Colon (tissue), 2 donors: ENCODE measurements around the gene MAMLD1.

Experiments
- FAIRE-seq: peaks from 2 replicates; lab custom pipeline; 2012; peaks lifted over from hg19 to GRCh38; lab: Jason Lieb, UNC
- donor health status: control.
- donor health status: control.

The MAMLD1 gene

DNA sequence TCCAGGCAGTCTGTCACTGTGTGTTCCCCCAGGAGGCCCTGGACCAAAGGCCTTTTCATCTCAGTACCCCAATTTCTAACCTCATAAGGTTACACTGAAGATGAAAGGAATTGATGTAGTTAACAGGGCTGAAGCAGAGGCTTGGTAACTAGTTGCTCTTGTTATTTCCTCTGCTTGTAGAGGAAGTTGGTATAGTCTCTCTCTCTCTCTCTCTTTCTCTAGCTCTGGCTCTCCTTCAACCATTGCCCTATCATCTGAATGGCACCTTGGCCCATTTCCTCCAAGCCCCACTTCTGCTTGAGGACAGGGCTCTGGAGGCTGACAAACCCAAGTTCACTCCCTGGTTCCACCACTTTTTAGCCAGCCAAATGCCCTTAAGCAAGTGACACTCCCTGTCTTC, 96.1 kb downstream of the MAMLD1 start:
- FAIRE-seq: no peak

DNA sequence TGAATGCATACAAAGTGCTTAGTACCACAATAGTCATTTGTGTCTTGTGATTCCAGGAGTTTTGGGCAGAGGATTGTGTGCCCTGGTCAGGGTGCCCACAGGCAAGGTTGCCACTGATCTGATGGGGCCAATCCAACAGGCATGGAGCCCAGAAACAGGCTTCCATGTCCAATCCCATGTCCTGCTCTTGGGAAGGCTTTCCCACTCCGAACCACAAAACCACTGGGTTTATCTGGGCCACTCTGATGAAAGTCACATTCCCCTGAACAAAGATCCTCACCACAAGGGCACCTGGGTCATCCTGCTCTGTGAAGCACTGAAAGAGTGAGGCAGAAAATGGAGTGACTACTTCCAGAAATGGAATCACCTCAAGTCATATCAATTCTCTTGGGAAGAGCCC, 96.9 kb downstream of the MAMLD1 start:
- no peak for FAIRE-seq

DNA sequence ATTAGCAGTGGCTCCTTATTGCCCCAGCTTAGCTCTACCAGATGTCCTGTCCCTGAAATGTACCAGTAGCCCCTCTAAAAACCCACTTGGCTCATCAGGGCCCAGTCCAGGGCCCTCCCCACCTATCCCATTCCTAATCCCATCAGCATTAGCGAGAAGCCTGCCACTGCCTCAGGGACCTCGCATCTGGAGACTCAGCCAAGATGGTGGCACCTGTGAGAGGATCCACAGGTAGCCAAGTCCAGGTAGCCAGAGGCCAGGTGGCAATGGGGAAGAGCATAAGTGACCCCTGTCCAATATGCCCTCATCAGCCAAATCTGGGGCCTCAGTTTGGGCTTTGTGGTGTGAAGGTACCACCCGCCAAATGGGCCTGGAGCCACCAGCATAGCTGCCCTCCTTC, 97.7 kb downstream of the MAMLD1 start:
- FAIRE-seq: no peak

DNA sequence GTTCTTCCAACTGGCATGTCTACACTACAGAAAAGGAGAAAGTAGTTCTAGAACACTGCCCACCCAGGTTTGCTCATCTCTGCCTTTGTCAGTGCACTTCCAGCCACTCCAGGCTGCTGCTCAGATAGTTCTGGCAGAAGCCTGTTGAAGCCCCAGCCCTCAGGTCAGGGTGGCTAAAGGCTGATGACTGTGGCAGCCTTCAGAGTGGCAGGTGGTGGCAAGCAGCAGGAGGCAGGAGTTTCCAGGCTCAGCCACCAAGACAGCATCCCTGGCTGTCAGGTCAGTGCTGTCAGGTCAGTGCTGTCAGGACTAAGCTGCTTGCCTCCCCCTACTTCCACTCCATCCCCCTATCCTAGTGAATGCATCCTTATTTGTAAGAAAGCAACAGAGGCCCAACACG, 100.4 kb downstream of the MAMLD1 start:
- no peak for FAIRE-seq

DNA sequence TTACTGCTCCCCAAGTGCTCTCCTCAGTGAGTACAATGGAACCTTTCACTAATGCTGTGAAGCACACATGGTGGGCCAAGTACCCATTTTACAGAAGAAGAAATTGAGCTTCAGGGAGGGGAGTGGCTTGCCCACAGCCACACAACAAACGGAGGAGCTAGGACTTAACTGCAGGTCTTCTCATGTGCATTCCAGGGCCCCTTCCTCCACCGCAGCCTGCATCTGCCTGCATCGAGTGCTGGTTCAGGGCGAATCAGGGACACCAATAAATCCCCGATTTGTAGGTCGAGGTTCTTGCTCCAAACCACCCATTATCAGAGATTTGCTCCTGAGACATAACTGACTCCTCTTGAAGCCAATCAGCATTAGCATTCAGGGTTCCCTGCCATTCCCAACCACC, 100.9 kb downstream of the MAMLD1 start:
- no peak for FAIRE-seq

DNA sequence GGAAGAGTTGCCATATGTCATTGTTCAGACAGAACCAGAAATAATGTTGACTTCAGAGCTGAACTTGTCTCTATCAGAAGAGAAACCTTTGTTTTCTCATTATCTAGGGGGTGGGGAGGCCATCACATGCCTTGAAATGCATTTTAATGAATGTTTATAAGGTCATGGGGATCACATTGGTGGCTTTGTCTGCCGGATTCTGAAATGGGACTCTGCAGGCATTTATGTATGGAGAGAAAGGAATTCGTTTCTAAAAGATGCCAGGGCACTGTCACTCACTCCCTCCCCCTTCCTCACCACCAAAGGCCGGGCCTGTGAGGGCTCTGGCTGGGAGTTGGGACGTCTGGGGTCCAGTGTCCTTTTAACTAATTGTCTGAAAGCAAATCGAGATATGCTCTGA, 102.2 kb downstream of the MAMLD1 start:
- FAIRE-seq: no peak

DNA sequence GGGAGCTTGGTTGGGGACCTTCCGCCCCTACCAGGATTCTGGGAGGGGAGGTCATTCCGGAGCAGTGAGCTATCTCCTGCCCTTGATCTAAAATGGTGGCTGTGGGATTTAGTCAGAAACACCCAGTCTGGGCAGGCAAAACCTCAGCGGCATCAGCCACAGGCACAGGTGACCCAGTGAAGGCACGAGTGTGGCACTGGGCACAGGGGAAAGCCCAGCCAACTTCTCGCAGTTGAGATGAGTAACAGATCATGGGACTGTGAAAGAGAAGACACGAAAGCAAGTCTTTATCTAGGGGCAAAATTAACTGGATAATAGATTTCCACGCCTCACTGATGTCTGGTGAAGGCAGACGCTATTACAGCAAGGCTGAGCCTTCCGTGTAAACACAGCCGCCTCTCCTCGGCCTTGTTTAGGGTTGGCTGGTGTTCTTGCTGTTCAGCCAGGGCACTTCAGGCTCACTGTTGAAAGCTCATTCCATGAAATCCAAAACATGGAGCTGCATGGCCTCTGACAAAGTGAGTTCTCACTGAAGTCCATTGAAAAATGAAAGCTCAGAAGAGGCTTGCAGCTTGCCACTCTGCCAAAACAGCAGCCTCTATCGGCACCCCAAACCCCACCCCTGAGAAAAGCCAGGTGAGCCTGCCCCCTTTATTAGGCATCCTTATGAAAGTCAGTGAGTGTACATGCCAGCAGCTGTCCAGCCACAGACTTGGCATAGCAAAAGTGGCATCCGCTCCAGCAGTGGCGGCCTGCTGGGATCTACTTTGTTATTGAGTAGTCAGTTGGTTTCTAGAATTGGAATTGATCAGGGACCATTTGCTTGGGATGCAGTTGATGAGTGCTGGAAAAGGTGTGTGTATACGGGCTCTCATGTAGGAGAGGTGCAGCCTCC, 103.0 kb downstream of the MAMLD1 start:
- FAIRE-seq: no peak

DNA sequence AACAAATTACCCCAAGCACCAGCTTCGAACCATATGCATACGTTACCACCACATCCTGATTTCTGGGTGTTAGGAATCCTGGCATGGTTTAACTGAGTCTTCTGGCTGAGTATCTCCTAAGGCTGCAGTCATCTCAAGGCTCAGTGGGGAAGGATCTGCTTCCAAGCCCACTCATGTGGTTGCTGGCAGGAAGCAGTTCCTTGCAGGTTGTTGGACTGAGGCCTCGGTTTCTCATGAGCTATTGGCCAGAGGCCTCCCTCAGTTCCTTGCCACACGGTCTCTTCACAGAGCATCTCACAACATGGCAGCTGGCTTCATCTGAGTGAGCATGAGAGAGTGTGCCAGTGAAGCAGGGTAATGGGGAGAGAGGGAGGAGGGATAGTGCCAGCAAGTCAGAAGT, 109.2 kb downstream of the MAMLD1 start:
- no peak for FAIRE-seq

DNA sequence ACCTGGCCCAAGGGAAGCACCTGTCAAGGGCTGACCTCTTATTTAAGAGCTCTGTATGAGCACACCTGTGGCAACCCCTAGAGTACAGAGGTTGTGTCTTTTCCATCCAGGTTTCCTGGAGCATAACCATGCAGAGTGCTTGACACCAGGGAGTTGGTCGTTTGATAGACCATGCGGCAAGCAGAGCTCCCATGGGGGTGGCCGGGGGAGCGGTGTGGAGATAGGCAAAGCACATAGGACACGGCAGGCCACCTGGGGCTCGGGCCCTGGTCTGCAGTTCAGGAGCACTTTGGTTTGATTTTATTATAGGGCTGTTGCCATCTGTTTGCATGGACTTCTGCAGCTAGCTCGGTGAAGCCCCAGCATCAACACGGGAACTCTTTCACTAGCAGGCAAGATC, 110.3 kb downstream of the MAMLD1 start:
- no peak for FAIRE-seq

DNA sequence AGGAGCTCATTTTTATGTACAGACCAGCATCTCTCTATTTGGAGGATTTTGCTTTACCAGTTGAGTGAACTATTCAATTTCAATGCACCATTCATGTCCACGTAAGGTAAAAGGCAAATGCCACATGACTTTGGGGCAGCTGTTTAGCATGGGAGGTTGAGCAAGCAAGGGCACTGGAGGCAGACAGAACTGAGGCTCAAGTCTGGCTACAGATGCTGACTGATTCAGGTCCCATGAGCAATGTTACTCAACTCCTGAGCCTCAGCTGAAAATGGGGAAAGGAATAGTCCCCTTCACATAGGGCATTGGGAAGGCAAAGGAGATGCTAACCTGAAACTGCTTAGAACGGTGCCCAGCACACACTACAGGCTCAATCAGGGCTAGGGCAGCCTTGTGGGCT, 112.3 kb downstream of the MAMLD1 start:
- no peak for FAIRE-seq

DNA sequence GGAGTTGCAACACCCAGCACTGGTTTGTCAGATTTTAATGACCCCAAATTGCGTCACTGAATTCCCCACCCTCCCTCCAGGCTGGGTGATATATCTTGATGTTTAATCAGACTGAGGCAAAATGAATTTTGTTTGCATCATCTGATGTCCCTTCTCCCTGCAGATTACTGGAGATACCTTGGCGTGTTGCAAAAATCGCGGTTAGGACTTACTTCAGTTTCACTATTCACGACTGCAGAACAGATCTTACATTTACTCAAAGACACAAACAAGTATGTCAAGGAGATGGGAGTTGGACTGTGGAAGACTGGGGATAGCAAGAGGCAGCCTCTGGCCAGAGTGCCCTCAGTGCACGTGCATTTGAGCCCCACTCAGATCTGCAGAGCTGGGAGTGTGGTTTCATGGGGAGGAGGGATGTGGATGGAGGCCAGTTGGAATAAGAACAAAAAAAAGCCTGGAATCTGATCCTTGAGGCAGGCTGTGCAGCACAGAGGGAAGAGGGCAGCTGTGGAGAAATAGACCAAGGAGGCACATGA, 113.1 kb downstream of the MAMLD1 start:
- FAIRE-seq: no peak

DNA sequence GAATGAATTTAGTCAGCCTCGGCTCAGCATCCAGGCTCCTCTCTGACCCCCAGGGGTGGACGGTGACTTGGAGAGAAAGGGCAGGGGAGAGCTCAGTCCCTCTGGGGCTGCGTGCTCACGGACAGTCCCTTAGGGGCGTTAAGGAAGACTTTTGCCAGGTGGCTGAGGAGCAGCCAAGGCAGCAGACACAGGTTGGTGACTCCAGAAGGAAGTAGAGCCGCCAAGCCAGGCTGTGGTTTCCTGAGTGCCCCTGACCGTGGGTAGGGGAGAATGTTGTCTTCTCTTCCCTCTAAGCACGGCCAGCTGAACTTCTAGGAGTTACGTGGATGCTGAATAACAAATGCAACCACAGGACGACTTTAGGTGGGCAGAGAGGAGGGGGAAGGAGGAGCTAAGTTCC, 114.3 kb downstream of the MAMLD1 start:
- no peak for FAIRE-seq

DNA sequence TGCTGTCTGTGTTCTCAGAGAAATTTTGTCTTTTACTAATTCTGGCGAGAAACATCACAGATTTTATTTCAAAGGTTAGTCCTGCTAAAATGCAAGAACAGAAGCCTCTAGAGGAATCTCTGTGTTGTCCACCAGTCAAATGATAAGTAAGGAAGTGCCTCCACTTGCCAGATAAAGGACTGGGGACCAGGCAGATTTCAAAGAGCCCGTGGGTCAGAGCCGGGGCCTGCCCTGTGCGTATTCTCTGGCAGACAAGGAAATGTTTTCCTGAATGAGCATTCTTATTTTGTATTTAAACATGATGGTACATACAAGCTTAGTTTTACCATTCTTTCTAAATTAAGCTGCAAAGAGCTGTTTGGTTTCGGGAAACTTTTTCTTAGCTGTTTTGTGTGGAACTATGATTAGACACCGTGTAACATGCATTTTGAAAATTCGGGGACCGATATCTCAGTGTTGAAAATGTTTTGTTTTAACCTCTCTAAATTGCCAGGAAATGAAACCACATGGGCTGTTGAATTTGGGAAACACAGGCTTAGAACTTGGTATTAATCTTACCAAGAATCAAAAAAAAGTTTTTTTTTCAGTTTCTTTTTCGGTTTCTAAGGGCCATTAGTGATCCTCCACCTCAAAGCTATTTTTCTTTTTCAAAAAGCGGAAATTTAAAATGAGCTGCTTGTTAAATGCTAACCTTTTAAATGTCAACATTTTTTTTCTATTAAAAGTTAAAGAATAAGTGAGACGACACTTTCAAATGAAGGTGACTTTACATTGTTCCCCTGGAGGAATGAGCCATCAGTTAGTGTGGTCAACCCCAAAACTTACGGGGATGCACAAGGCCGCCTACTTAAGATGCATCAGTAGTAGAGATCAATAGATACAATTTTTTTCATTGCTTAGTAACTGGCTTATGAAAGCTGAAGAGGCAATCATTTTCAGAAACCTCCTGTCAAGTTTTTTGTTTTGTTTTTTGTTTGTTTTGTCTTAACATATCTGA, 115.7 kb downstream of the MAMLD1 start:
- peak; percentile 62 for FAIRE-seq

DNA sequence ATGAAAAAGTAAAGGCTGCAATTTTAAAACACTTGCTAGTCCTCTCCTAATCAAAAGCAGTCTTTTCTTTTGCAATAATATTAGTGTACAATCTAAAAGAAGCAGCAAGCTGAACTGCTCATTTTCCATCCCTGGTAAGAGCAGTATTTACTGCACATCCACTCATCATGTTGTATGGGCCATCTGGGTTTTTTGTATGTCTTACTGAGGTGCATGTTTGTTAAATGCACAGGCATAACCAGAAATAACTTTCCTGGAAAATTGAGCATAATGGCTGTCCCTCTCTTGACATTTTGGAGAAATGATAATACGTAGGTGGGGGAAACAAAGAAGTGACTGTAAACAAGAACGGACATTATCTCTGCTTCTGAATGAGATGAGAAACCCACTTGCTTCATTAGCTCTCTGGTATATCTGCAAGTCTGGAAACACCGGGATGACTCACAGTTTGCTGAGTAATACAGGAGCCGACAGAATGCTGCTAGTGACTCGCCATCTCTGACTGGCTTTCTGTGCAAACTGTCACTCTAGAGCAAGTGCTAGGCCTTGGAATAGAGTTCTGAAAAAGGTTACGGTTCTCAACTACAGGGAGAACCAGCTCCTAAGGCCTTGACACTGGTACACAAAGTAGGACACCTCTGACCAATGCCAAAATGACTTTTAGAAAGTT, 119.6 kb downstream of the MAMLD1 start:
- peak; percentile 66 for FAIRE-seq

DNA sequence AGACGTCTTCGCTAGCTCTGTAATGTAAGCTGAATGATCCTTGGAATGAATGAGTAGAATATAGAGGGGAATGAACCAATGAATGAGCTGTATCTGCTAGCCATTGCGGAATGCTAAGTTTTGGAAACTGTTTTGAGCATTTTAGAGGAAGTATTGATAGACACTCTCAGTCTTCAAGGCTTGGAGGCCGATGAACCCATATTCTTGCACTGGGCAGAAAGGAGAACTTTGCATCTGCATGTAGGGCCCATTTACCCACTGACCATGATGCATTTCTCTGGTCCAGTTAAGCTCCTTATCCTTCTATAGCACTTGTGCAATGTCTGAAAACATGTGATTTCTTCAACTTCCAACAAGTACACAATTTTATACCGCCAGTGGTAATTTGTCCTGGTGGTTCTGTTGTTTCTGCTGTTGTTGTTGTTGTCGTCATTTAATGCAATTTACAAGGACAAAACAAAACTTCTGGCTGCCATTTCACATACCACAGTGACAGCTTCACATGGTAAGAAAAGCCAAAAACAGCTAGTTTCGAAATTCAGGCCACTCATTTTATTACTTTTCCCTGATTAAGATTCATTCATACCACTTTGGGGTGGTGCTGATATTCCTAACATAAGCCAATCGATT, 120.4 kb downstream of the MAMLD1 start:
- FAIRE-seq: no peak

DNA sequence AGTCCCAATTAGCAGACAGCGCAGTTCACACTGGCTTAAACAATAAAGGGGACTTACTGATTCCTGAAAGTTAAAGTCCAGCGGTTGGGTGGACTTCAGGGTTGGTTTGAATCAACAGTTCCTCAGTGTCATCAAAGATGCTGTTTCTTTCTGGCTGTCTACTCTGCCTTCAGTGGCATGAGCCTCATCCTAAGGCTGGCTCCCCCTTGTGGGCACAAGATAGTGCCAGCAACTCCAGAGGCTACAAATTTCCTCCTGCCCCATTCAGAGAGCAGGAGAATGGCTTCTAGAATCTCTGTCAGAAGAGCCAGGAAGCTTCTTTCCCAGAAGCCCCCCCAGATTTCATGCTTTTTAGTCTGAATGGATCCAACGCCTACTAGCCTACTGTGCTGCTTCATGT, 122.9 kb downstream of the MAMLD1 start:
- no peak for FAIRE-seq

DNA sequence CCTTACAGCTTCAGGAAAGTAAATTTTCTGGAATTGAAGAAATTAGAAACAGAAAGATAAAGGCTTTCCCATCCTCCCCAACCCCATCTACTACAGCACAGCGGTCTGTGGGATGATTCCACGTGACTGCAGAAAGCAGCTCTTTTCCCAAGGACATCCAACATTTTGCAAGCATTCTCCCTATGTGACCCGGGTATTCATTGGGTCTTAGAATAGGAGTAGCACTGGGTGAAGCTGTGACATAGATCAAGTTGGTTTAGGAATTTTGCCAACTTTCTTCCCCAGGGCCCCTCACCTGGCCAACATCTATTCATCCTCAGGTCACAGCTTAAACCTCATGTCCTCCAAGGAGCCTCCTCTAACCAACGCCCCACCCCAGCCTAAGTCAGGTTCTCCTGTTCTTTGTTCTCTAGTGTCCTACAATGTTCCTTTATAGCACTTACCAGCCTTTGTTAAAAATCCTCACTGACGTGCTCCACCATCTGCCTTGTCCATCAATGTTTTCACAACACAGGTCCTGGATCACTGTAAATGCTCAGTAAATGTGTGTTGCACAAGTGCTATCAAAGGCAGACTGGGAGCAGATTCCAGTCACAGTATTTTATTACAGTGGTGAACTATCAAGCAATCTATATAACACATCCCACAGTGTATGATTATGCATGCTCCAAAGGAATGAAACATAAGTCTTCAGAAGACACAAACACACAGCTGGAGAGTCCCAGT, 124.4 kb downstream of the MAMLD1 start:
- FAIRE-seq: no peak

DNA sequence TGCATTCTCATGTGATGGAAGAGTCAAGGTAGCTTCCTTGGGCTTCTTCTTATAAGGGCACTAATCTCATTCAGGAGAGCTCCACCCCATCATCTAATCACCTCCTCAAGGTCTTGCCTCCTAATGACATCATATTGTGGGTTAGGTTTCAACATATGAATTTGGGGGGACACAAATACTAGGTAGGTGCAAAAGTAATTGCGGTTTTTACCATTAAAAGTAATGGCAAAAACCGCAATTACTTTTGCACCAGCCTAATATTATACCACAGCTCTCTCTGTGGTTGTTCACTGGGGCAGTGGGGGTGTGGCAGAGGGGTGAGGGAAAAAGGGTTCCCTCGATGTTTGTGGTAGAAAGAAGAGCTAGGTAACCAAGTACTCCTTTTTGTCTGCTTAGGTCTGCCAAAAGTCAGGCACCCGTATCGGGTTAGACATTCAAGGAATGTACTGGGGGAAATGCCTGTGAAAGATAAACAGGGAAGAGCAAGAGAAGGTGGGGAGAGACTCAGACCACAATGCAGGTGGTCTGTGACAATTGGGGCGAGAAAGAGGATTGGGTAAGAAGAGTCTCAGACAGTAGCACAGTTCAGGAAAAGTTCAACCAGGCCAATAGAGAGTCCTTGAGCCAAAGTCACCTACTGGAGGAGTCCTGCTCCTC, 126.4 kb downstream of the MAMLD1 start:
- no peak for FAIRE-seq

DNA sequence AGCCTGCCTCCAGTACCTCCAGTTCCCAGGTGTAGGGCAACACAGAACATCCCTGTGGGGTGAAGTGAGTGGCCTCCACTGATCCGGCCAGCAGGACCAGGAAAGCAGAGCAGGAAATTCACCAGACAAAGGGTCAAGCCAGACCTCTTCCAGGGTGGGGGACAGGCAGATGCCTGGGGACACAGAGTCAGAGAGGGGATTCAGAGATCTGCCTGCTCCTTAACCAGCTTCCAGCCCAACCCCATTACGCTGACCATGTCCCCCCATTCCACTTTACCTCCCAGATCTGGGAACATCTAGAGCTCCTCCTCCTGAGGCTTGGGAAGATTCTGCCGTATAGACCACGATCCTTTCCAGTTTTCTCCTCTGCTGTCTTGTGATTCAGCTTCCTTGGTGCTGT, 132.4 kb downstream of the MAMLD1 start:
- FAIRE-seq: no peak

DNA sequence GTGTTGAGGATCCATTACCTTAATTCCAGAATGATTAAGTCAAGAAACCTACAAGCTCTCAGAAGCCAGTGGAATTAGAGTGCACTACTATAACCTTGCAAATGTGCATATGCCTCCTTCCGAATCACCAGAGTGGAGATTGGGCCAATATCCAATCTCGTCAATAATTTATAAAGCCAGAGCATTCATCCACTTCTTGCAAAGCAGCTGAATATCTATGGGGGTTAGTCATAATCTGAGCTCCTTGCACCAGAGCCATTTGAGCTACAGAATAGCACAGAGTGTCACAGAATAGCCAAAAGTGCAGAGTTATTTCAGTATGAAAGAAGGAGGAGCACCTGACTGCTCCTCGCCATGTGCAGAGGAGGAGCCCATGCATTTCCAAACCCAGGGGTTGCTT, 136.1 kb downstream of the MAMLD1 start:
- no peak for FAIRE-seq

DNA sequence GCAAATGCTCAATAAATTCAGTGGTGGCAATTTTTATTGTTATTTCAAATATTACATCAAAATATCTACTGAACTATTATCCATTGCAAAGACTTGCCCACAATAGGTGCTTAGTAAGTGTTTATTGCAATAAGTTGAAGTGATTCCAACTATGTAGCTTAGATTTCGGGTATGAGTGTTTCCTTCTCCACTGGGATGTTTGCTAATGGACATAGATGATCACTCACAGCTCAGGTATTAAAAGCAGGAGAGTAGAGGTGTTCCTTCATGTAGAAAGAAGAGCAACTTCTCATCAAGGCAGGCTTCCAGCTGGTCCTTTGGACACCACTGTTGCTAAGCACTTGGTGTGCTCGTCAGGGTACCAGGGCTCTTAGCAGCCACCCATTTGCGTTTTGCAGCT, 139.0 kb downstream of the MAMLD1 start:
- no peak for FAIRE-seq
